ENCODE measurements around the gene TIMP3.

GRCh38 chr22:32823024-32823730 is 21.7 kb downstream of the TIMP3 start:
- TF ChIP-seq CTCF (tag by site-specific recombination; IDR thresholded peaks at IDR 0.05) (no peak), ZNF114 (tag by site-specific recombination; IDR thresholded peaks at IDR 0.05) (no peak), ZNF274 (IDR thresholded peaks at IDR 0.05; ENCODE audit: low read length) (no peak), ZNF274 (tag by site-specific recombination; IDR thresholded peaks at IDR 0.05; ENCODE audit: borderline replicate concordance) (no peak), ZNF621 (tag by site-specific recombination; IDR thresholded peaks at IDR 0.05) (no peak), ZNF362 (tag by site-specific recombination; IDR thresholded peaks at IDR 0.05) (no peak), ZNF768 (tag by site-specific recombination; IDR thresholded peaks at IDR 0.05) (no peak), KLF10 (tag by site-specific recombination; IDR thresholded peaks at IDR 0.05) (no peak)

All from HEK293 (cell line).